GM18951 (cell line): ENCODE results near the gene MAGT1.
"Not testable (repeated sequence)": the region's sequence is repeated elsewhere in the genome, so short reads cannot be mapped to it uniquely, and the experiment has no call there.

ENCODE experiments used
- POLR2A ChIP-seq: IDR thresholded peaks from 4 replicates; pipeline ENCODE4 v1.6.1; 2011; ENCODE audit warnings: mild to moderate bottlenecking; ENCODE audit not compliant: insufficient read length, insufficient read depth; ENCODE audit errors: extremely low read depth
- in situ Hi-C: fragments of 300-500 bp; cut with MboI; formaldehyde crosslinking; loops from one replicate; pipeline ENCODE4 v1.12.0; 2022; ENCODE audit warnings: low sequenced_read_pairs, mixed read lengths, inconsistent platforms; ENCODE audit not compliant: unreplicated experiment

MAGT1 gene

GRCh38 chrX:77894921-77895886 lies at the start of gene MAGT1:
Gene MAGT1, minus strand, starts transcription at chrX:77895435. Its CDS starts 25 bp downstream, at chrX:77895410.
- peak; percentile 81 for TF ChIP-seq POLR2A
- in situ Hi-C loops, result no loop called here

DNA sequence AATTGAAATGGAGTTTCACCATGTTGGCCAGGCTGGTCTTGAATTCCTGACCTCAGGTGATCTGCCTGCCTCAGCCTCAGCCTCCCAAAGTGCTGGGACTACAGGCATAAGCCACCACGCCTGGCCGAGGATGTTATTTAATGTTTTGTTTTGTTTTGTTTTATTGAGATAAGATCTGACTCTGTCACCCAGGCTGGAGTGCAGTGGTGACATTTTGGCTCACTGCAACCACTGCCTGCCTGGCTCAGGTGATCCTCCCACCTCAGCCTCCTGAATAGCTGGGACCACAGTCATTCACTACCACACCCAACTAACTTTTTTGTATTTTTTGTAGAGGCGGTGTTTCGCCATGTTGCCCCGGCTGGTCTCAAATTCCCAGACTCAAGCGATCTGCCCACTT lies 49.8 kb upstream of the MAGT1 start:
- in situ Hi-C loops, result not testable (repeated sequence)

DNA sequence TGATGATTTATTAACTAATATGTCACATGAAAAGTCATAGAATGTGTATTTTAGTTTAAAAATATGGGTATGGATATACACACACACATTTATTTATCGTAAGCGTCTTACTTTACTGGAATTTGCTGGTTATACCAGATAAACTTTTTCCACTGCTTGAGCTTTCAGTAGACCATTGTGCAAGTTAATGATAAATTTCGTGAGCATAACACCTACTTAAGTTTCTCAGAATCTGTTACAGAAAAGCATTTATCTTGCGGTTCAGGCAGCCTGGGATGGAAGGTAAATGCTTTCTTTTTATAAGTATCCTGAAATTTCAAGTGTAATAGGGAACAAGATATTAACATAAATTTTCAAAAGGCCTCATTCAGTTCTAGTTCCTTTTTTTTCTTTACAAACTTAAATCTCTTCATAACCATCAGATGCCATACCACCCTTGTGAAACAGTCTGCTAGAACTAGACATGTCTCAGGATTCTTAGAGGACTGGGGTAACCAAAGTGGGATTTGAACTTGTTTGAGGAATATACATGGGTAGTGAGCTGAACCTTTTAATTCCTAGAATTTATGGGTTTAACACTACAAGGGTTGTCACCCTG lies 42.9 kb upstream of the MAGT1 start:
- no peak for TF ChIP-seq POLR2A
- in situ Hi-C loops, result no loop called here

GRCh38 chrX:77937291-77937690 lies 42.1 kb upstream of the MAGT1 start:
- in situ Hi-C loops, result no loop called here
- TF ChIP-seq POLR2A, result no peak

GRCh38 chrX:77936299-77936698 lies 41.1 kb upstream of the MAGT1 start:
- no peak for TF ChIP-seq POLR2A
- in situ Hi-C loops, result no loop called here

- in situ Hi-C loops, result no loop called here
- no peak for TF ChIP-seq POLR2A
Measured at GRCh38 chrX:77935886-77936285, 40.7 kb upstream of the MAGT1 start.

DNA sequence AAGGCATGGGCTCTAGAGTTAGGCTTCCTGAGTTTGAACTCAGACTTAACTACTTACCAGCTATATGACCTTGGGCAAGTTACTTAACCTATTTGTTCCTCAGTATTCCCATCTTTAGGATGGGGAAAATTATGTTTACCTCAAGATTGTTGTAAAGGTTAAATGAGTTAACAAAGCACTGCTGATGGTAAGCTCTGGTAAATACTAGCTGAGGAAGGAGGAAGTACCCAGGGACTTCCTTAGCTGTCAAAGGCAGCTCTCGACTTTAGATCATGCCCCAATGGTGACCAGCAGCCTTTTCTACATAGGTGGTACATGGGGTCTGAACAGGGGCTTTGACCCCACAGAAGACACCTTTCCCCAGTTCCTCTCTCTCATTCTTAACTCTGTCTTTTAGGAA lies 35.3 kb upstream of the MAGT1 start:
- TF ChIP-seq POLR2A, result no peak
- in situ Hi-C loops, result no loop called here

DNA sequence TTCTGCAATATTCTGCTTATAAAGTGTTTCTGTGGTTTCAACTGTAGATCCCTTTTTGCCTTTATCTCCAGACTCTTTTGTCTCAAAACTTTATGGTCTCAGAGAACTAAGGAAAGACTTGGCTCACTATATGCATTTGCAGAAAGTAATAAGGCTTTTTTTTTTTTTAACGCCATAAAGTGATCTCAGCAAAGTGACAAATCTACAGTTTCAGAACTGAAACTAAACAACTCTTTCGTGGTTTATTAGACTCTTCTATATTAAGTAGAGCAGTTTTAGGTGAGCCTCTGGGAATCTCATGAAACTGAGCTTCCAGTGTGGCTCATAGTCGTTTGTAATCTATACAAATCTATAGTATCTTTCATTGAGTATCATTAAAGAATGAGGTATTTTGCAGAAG lies 30.5 kb upstream of the MAGT1 start:
- in situ Hi-C loops, result no loop called here
- TF ChIP-seq POLR2A, result no peak

- TF ChIP-seq POLR2A, result no peak
- in situ Hi-C loops, result no loop called here
Measured at GRCh38 chrX:77924320-77924859, 29.2 kb upstream of the MAGT1 start.

- TF ChIP-seq POLR2A, result no peak
- in situ Hi-C loops, result no loop called here
Measured at GRCh38 chrX:77922787-77923186, 27.6 kb upstream of the MAGT1 start.

GRCh38 chrX:77919370-77919769 lies 24.1 kb upstream of the MAGT1 start:
- in situ Hi-C loops, result loop anchor here (10.0 kb wide), 1 partner anchor 105 kb away; no protein-coding TSS in a partner anchor

- in situ Hi-C loops, result loop anchor here (10.0 kb wide), 1 partner anchor 106 kb away; no protein-coding TSS in a partner anchor
- TF ChIP-seq POLR2A, result no peak
Measured at GRCh38 chrX:77918568-77918967, 23.3 kb upstream of the MAGT1 start.

DNA sequence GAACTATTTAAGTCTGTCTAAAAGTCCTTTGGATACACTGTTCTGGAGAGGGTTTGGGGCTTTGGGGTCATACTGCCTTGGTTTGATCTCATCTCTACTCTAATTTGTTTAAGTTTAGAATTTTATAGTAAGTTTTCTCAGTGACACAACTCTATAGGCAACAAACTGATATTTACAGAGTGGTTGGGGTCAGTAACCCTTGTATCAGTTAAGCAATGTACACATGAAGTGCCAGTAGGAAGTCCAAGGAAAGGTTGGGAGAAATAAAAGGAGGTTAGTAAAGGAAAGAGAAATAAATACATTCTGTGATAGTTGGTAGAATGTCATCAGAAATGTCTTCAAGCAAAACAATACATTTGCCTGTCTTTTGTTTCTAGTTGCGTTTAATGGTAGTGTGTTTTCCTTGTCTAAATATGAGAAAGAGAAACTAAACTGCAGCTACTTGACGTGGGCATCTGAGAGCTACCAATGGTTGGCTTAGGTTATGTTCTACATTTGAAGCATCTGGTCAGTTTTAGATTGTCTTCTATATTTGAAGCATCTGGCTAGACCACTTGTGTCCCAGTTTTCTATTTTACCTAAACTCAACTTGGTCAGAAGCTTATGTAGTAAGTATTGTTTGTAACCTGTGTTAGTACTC lies 22.2 kb upstream of the MAGT1 start:
- TF ChIP-seq POLR2A, result no peak
- in situ Hi-C loops, result loop anchor here (10.0 kb wide), 1 partner anchor 107 kb away; no protein-coding TSS in a partner anchor
